K562 (cell line): ENCODE measurements around the gene HSDL1. TPM values are rescaled to one million over a fixed set of nuclear protein-coding genes. Genes with fewer than 3 reads are reported as not detected.

Experiments used
- CXXC5 ChIP-seq: fragments of 250-450 bp; sonication (Bioruptor Pico); IDR thresholded peaks from 2 replicates; pipeline ENCODE4 v1.8.0; 2022; ENCODE audit warnings: inconsistent platforms, mild to moderate bottlenecking, moderate library complexity
- EHMT2 ChIP-seq: fragments of 450-650 bp; IDR thresholded peaks from 2 replicates; pipeline ENCODE4 v1.6.1; 2018; ENCODE audit warnings: antibody characterized with exemption
- EP300 ChIP-seq: IDR thresholded peaks from 2 replicates; pipeline ENCODE4 v1.6.1; 2012; ENCODE audit warnings: low read length, improper control_type of control experiment
- NR2C2 ChIP-seq, 2 experiments: fragments of 200-800 bp in 1 of 2; sonication (Bioruptor generic) in 1 of 2; sonication (generic) in 1 of 2; formaldehyde crosslinking in 1 of 2; IDR thresholded peaks; 2 replicates each; pipeline versions ENCODE4 v1.6.1 to v1.8.0; 2016 to 2022; ENCODE audit warnings: mild to moderate bottlenecking in 1 of 2, missing compliant biosample characterization in 1 of 2, missing genetic modification characterization in 1 of 2, missing genetic modification reagents in 1 of 2
- NUFIP1 ChIP-seq: fragments of 450-650 bp; IDR thresholded peaks from 2 replicates; pipeline ENCODE4 v1.6.1; 2018; ENCODE audit not compliant: partially characterized antibody
- PRPF4 ChIP-seq: fragments of 200-400 bp; formaldehyde crosslinking; IDR thresholded peaks from one replicate; pipeline ENCODE4 v1.6.1; 2017; ENCODE audit warnings: low read length, low read depth, mild to moderate bottlenecking; ENCODE audit not compliant: insufficient read depth, poor library complexity, severe bottlenecking
- ZKSCAN1 ChIP-seq: fragments of 150-350 bp; IDR thresholded peaks from 2 replicates; pipeline ENCODE4 v1.6.1; 2016; ENCODE audit warnings: low read depth, low read length
- polyA plus RNA-seq, 8 experiments: library from polyadenylated mRNA; depleted of rRNA in 4 of 8; stranded (reverse) in 5 of 8; unstranded in 3 of 8; fragments of >200 nt; fragmentation: Nextera tagmentation in 2 of 8; fragmentation: Illumina TruSeq in 1 of 8; extraction: Ambion mirVana in 2 of 8; extraction: Trizol in 1 of 8; gene quantifications; 2 replicates each; pipeline versions ENCODE4 v1.2.1 to v1.2.3, GENCODE V29; 2011 to 2014; ENCODE audit warnings: inconsistent platforms in 1 of 8, missing spikeins in 1 of 8
- total RNA-seq, 7 experiments: library from RNA; depleted of rRNA in 6 of 7; stranded (reverse); fragments of >200 nt in 6 of 7; fragmentation: Illumina TruSeq in 2 of 7; extraction: Trizol in 2 of 7; gene quantifications; 2 replicates each; pipeline versions ENCODE4 v1.2.1 to v1.2.3, GENCODE V29; 2011 to 2021; ENCODE audit warnings: low replicate concordance in 1 of 7
- TF ChIP-seq, protein P1 (sequence below): sonication (generic); IDR thresholded peaks from 2 replicates; pipeline ENCODE4 v1.6.1; 2016
- TF ChIP-seq, protein P2 (sequence below): fragments of 250-450 bp; sonication (Bioruptor Pico); IDR thresholded peaks from 2 replicates; pipeline ENCODE4 v1.5.1; 2021; ENCODE audit warnings: mild to moderate bottlenecking
- TF ChIP-seq, protein P3 (sequence below): IDR thresholded peaks from 2 replicates; pipeline ENCODE4 v1.6.1; 2016; ENCODE audit warnings: missing genetic modification characterization, missing compliant biosample characterization

Gene HSDL1
- total and polyA plus RNA-seq, 9 of the 15 experiments (the other 6 are each of a cell fraction or from before 2014, with no cell fraction given), result 14.8 to 41.2 (median 27.7) TPM

DNA sequence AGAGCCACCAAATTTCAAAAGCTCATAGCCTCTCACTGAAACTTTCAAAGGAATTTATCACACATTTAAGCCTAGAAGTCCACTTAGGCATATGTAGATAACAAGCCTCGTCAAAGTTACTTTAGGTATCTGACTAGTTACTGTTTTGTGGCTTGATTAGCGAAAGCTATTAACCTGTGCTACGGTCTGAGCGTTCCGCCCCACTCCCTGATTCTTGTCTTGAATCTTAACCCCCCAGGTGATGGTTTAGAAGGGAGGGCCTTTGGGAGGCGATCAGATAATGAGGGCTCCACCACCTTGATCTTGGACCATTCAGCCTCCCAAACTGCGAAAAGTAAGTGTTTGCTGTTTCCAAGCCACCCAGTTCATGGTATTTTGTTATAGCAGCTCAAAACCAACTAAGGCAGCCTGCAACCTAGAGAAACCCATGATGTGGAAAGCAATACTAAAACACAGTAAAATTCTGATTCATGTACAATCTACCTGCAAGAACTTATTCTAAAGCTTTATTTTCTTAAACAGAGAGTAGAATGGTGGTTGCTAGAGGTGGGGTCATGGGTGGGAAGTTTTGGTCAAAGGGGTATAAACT lies 7.1 kb downstream of the HSDL1 start (continued):
- TF ChIP-seq NR2C2 (CRISPR knock-in tag; IDR thresholded peaks at IDR 0.05) (no peak), NR2C2 (tag; IDR thresholded peaks at IDR 0.05) (no peak), EHMT2 (no peak), CXXC5 (CRISPR knock-in tag) (peak; percentile 35; the same call in 1 of the 2 replicates), ZKSCAN1 (no peak), PRPF4 (no peak), EP300 (no peak), NUFIP1 (peak; percentile 19)
- TF ChIP-seq, protein P1, sequence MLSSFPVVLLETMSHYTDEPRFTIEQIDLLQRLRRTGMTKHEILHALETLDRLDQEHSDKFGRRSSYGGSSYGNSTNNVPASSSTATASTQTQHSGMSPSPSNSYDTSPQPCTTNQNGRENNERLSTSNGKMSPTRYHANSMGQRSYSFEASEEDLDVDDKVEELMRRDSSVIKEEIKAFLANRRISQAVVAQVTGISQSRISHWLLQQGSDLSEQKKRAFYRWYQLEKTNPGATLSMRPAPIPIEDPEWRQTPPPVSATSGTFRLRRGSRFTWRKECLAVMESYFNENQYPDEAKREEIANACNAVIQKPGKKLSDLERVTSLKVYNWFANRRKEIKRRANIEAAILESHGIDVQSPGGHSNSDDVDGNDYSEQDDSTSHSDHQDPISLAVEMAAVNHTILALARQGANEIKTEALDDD, result peak; percentile 98
- TF ChIP-seq, protein P2, sequence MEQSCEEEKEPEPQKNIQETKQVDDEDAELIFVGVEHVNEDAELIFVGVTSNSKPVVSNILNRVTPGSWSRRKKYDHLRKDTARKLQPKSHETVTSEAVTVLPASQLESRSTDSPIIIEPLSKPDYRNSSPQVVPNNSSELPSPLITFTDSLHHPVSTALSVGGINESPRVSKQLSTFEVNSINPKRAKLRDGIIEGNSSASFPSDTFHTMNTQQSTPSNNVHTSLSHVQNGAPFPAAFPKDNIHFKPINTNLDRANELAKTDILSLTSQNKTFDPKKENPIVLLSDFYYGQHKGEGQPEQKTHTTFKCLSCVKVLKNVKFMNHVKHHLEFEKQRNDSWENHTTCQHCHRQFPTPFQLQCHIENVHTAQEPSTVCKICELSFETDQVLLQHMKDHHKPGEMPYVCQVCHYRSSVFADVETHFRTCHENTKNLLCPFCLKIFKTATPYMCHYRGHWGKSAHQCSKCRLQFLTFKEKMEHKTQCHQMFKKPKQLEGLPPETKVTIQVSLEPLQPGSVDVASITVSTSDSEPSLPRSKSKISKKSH (CRISPR knock-in tag), result no peak
- TF ChIP-seq, protein P3, sequence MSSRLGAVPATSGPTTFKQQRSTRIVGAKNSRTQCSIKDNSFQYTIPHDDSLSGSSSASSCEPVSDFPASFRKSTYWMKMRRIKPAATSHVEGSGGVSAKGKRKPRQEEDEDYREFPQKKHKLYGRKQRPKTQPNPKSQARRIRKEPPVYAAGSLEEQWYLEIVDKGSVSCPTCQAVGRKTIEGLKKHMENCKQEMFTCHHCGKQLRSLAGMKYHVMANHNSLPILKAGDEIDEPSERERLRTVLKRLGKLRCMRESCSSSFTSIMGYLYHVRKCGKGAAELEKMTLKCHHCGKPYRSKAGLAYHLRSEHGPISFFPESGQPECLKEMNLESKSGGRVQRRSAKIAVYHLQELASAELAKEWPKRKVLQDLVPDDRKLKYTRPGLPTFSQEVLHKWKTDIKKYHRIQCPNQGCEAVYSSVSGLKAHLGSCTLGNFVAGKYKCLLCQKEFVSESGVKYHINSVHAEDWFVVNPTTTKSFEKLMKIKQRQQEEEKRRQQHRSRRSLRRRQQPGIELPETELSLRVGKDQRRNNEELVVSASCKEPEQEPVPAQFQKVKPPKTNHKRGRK, result no peak
